ENCODE results near the gene FBXW12.

The FBXW12 gene

GRCh38 chr3:48413086-48413485 is 41.1 kb downstream of the FBXW12 start:
- Histone ChIP-seq H3K4me3 (ENCODE audit: low read length) (no peak overlapping the region), H3K4me1 (ENCODE audit: control insufficient read depth, insufficient read depth, low read length) (no peaks in the 10 kb centered on the region), H3K9ac (ENCODE audit: low read length) (no peak overlapping the region), H3K36me3 (ENCODE audit: control insufficient read depth, insufficient read depth, low read length) (peaks cover 51% of the 10 kb centered on the region), H3K27me3 (ENCODE audit: control insufficient read depth, insufficient read depth, low read length) (no peaks in the 10 kb centered on the region), H3K27ac (ENCODE audit: low read depth, low read length) (no peak overlapping the region)

DNA sequence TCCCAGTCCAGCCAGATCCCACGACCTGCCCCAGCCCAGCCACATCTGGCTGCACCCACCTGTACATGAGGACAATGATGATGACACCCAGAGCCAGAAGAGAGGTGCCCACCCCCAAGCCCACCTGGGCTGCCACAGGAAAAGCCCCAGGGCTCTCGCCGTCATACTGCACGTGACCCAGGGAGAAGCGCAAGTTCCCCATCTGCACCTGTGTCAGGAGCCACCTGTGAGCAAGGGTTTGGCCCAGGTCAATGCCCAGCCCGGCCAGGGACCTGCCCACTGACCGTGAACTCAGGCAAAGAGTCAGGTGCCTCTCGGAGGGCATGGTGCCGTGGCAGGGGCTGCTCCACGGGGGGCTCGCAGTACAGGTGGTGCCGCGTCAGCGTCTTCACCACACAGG is 41.6 kb downstream of the FBXW12 start:
- Histone ChIP-seq H3K9ac (ENCODE audit: low read length) (no peak overlapping the region), H3K36me3 (ENCODE audit: control insufficient read depth, insufficient read depth, low read length) (peaks cover 53% of the 10 kb centered on the region), H3K27me3 (ENCODE audit: control insufficient read depth, insufficient read depth, low read length) (no peaks in the 10 kb centered on the region), H3K4me3 (ENCODE audit: low read length) (no peak overlapping the region), H3K27ac (ENCODE audit: low read depth, low read length) (peak overlapping the region; percentile 38), H3K4me1 (ENCODE audit: control insufficient read depth, insufficient read depth, low read length) (no peaks in the 10 kb centered on the region)

DNA sequence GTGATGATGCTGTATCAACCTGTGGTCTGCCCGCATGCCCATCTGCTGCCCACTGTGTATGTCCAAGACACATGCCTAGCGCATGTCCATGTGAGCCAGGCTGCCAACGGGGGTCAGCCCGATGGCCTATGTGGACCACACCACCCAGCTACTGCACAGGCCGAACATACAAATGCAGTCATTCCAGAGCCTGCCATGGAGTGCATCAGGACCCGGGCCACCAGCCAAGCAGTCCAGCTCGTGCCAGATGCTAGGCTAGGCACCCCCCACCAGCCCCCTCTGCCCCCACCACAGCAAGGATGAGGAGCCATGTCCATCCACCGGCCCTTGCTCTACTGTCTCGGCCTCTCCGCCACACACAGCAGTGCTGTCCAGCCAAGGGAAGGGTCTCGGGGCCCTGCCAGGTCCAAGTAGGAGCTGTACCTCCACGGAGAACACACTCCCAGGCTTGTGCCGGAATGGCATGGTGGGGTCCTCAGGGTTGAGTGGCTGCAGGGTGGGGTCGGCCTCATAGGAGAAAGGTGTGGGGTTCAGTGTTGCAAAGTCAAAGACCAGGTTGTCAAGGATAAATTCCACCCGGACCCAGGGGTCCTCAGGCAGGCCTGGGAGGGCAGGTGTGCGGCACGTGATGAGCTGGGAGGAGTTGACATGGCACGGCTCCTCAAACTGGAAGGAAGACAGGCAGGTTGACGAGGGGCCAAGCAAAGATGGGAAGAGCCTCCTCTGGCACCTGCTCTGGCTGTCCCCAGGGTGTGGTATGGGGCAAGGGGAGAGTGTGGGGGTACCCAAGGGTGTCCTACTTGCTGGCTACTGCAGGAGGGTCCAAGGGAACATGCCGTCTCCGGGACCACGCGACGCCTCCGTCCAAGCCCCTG is 42.6 kb downstream of the FBXW12 start:
- peak overlapping the region; percentile 38 for H3K27ac ChIP-seq (ENCODE audit: low read depth, low read length)
- H3K9ac ChIP-seq (ENCODE audit: low read length): no peak overlapping the region
- no peaks in the 10 kb centered on the region for H3K4me1 ChIP-seq (ENCODE audit: control insufficient read depth, insufficient read depth, low read length)
- H3K36me3 ChIP-seq (ENCODE audit: control insufficient read depth, insufficient read depth, low read length): peaks cover 54% of the 10 kb centered on the region
- no peaks in the 10 kb centered on the region for H3K27me3 ChIP-seq (ENCODE audit: control insufficient read depth, insufficient read depth, low read length)
- no peak overlapping the region for H3K4me3 ChIP-seq (ENCODE audit: low read length)

- Histone ChIP-seq H3K9ac (ENCODE audit: low read length) (no peak overlapping the region), H3K4me1 (ENCODE audit: control insufficient read depth, insufficient read depth, low read length) (no peaks in the 10 kb centered on the region), H3K4me3 (ENCODE audit: low read length) (no peak overlapping the region), H3K36me3 (ENCODE audit: control insufficient read depth, insufficient read depth, low read length) (peaks cover 52% of the 10 kb centered on the region), H3K27ac (ENCODE audit: low read depth, low read length) (no peak overlapping the region), H3K27me3 (ENCODE audit: control insufficient read depth, insufficient read depth, low read length) (no peaks in the 10 kb centered on the region)
Measured at GRCh38 chr3:48415251-48415953, 43.4 kb downstream of the FBXW12 start.

DNA sequence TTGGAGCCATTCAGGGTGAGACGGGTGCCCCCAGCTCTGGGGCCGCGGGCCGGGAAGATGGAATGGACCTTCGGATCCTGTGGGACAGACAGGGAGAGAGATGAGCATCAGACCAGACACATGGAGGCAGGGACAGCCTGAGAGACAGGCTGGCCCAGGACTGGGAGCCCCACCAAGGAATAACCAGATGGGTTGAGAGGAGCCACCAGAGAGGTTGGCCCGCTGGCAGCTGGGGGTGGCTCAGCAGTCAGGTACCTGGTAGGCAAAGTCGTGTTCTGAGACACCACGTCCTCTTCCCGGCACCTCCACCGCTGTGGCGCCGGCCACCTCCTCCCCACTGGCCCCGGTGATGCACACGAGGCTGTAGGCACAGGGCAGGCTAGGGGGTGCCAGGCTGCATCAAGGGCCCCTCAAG is 44.1 kb downstream of the FBXW12 start:
- Histone ChIP-seq H3K36me3 (ENCODE audit: control insufficient read depth, insufficient read depth, low read length) (peaks cover 48% of the 10 kb centered on the region), H3K9ac (ENCODE audit: low read length) (no peak overlapping the region), H3K4me1 (ENCODE audit: control insufficient read depth, insufficient read depth, low read length) (no peaks in the 10 kb centered on the region), H3K4me3 (ENCODE audit: low read length) (no peak overlapping the region), H3K27me3 (ENCODE audit: control insufficient read depth, insufficient read depth, low read length) (no peaks in the 10 kb centered on the region), H3K27ac (ENCODE audit: low read depth, low read length) (no peak overlapping the region)

GRCh38 chr3:48416546-48416945 is 44.5 kb downstream of the FBXW12 start:
- Histone ChIP-seq H3K36me3 (ENCODE audit: control insufficient read depth, insufficient read depth, low read length) (peaks cover 45% of the 10 kb centered on the region), H3K4me3 (ENCODE audit: low read length) (no peak overlapping the region), H3K9ac (ENCODE audit: low read length) (no peak overlapping the region), H3K27me3 (ENCODE audit: control insufficient read depth, insufficient read depth, low read length) (no peaks in the 10 kb centered on the region), H3K27ac (ENCODE audit: low read depth, low read length) (no peak overlapping the region), H3K4me1 (ENCODE audit: control insufficient read depth, insufficient read depth, low read length) (no peaks in the 10 kb centered on the region)

GRCh38 chr3:48417529-48418108 is 45.6 kb downstream of the FBXW12 start:
- peaks cover 40% of the 10 kb centered on the region for H3K36me3 ChIP-seq (ENCODE audit: control insufficient read depth, insufficient read depth, low read length)
- H3K4me1 ChIP-seq (ENCODE audit: control insufficient read depth, insufficient read depth, low read length): no peaks in the 10 kb centered on the region
- no peak overlapping the region for H3K9ac ChIP-seq (ENCODE audit: low read length)
- H3K4me3 ChIP-seq (ENCODE audit: low read length): no peak overlapping the region
- no peak overlapping the region for H3K27ac ChIP-seq (ENCODE audit: low read depth, low read length)
- H3K27me3 ChIP-seq (ENCODE audit: control insufficient read depth, insufficient read depth, low read length): no peaks in the 10 kb centered on the region

DNA sequence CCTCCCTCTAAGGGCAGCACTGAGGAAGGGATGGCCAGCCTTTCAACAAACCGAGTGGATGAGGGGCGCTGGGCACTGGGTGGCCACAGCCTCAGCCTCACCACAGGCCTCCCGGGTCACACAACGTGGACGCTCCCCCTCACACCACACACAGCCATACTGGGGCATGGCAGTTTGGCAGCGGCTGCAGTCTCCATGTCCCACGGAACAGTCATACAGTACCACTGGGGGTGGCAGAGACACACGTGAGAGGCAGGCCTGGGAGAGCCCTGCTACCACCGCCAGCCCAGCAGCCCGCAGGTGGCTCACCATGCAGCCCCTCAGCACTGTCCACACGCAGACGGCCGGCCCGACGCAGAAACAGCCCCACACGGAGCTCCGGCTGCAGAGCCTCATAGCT is 46.1 kb downstream of the FBXW12 start:
- H3K4me3 ChIP-seq (ENCODE audit: low read length): no peak overlapping the region
- H3K27me3 ChIP-seq (ENCODE audit: control insufficient read depth, insufficient read depth, low read length): no peaks in the 10 kb centered on the region
- no peak overlapping the region for H3K9ac ChIP-seq (ENCODE audit: low read length)
- no peak overlapping the region for H3K27ac ChIP-seq (ENCODE audit: low read depth, low read length)
- H3K4me1 ChIP-seq (ENCODE audit: control insufficient read depth, insufficient read depth, low read length): no peaks in the 10 kb centered on the region
- peaks cover 35% of the 10 kb centered on the region for H3K36me3 ChIP-seq (ENCODE audit: control insufficient read depth, insufficient read depth, low read length)

DNA sequence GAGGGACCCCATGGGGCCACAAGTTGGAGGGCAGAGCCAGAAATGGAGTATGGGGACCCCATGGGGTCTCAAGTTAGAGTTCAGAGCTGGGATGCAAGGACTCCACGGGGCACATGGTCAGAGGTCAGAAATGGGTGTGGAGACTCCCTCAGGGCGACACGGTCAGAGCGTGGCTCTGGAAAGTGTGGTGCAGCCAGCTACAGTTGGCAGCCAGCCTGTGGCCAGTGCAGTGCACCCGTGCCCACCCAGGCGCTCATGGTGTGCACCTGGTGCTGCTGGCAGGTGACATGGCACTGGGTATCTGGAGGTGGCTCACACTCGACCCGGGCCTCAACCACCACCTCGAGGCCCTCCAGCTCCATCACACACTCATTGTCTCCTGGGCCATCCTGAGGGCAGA is 46.6 kb downstream of the FBXW12 start:
- no peaks in the 10 kb centered on the region for H3K27me3 ChIP-seq (ENCODE audit: control insufficient read depth, insufficient read depth, low read length)
- H3K27ac ChIP-seq (ENCODE audit: low read depth, low read length): no peak overlapping the region
- peaks cover 31% of the 10 kb centered on the region for H3K36me3 ChIP-seq (ENCODE audit: control insufficient read depth, insufficient read depth, low read length)
- H3K4me1 ChIP-seq (ENCODE audit: control insufficient read depth, insufficient read depth, low read length): no peaks in the 10 kb centered on the region
- no peak overlapping the region for H3K4me3 ChIP-seq (ENCODE audit: low read length)
- no peak overlapping the region for H3K9ac ChIP-seq (ENCODE audit: low read length)

DNA sequence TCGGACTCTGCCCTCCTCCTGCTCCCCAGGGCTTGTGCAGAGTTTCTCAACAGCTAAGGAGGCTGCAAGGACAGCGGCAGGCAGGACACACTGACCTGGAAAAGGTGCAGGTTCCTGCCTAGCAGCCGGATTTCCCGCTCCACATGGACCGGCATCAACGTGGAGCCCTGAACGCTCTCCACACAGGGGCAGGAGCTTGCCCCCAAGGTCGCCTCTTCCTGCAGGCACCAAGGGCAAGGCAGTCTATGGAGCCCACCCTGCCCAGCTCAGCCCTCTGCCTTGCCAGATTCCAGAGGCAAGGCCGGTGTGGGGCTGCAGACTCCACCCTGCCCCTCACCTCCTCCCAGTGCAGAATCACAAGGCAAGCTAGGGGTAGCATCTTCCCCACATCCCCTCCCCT is 47.1 kb downstream of the FBXW12 start:
- Histone ChIP-seq H3K27ac (ENCODE audit: low read depth, low read length) (no peak overlapping the region), H3K9ac (ENCODE audit: low read length) (no peak overlapping the region), H3K4me3 (ENCODE audit: low read length) (no peak overlapping the region), H3K36me3 (ENCODE audit: control insufficient read depth, insufficient read depth, low read length) (peaks cover 27% of the 10 kb centered on the region), H3K27me3 (ENCODE audit: control insufficient read depth, insufficient read depth, low read length) (no peaks in the 10 kb centered on the region), H3K4me1 (ENCODE audit: control insufficient read depth, insufficient read depth, low read length) (no peaks in the 10 kb centered on the region)

- Histone ChIP-seq H3K36me3 (ENCODE audit: control insufficient read depth, insufficient read depth, low read length) (peaks cover 24% of the 10 kb centered on the region), H3K4me3 (ENCODE audit: low read length) (no peak overlapping the region), H3K27me3 (ENCODE audit: control insufficient read depth, insufficient read depth, low read length) (no peaks in the 10 kb centered on the region), H3K4me1 (ENCODE audit: control insufficient read depth, insufficient read depth, low read length) (peaks cover 2% of the 10 kb centered on the region), H3K27ac (ENCODE audit: low read depth, low read length) (no peak overlapping the region), H3K9ac (ENCODE audit: low read length) (no peak overlapping the region)
Measured at GRCh38 chr3:48419597-48419996, 47.6 kb downstream of the FBXW12 start.

GRCh38 chr3:48420561-48420960 is 48.5 kb downstream of the FBXW12 start:
- no peak overlapping the region for H3K4me3 ChIP-seq (ENCODE audit: low read length)
- H3K27me3 ChIP-seq (ENCODE audit: control insufficient read depth, insufficient read depth, low read length): no peaks in the 10 kb centered on the region
- H3K9ac ChIP-seq (ENCODE audit: low read length): no peak overlapping the region
- H3K27ac ChIP-seq (ENCODE audit: low read depth, low read length): no peak overlapping the region
- peaks cover 24% of the 10 kb centered on the region for H3K36me3 ChIP-seq (ENCODE audit: control insufficient read depth, insufficient read depth, low read length)
- peaks cover 11% of the 10 kb centered on the region for H3K4me1 ChIP-seq (ENCODE audit: control insufficient read depth, insufficient read depth, low read length)
